AG10803 (cell line): ENCODE results near the gene WDR70.
"Not testable (repeated sequence)": the region's sequence is repeated elsewhere in the genome, so short reads cannot be mapped to it uniquely, and the experiment has no call there.

Source experiments
- DNase-seq: peaks from one replicate; pipeline ENCODE4 v3.0.0; 2010; ENCODE audit warnings: low read depth
- H3K4me3 ChIP-seq: 2 replicates; pipeline ENCODE4 v1.5.1; 2011; ENCODE audit warnings: mild to moderate bottlenecking, low read length, control low read depth
- TF ChIP-seq, protein P1 (sequence below): conservative IDR thresholded peaks from 2 replicates; pipeline ENCODE4 v1.5.1; 2011; ENCODE audit warnings: mild to moderate bottlenecking, low read length, control low read depth, inconsistent platforms

WDR70 gene

GRCh38 chr5:37391591-37391990 lies 12.5 kb downstream of the WDR70 start:
- H3K4me3 ChIP-seq: no peak overlapping the region
- TF ChIP-seq, protein P1, sequence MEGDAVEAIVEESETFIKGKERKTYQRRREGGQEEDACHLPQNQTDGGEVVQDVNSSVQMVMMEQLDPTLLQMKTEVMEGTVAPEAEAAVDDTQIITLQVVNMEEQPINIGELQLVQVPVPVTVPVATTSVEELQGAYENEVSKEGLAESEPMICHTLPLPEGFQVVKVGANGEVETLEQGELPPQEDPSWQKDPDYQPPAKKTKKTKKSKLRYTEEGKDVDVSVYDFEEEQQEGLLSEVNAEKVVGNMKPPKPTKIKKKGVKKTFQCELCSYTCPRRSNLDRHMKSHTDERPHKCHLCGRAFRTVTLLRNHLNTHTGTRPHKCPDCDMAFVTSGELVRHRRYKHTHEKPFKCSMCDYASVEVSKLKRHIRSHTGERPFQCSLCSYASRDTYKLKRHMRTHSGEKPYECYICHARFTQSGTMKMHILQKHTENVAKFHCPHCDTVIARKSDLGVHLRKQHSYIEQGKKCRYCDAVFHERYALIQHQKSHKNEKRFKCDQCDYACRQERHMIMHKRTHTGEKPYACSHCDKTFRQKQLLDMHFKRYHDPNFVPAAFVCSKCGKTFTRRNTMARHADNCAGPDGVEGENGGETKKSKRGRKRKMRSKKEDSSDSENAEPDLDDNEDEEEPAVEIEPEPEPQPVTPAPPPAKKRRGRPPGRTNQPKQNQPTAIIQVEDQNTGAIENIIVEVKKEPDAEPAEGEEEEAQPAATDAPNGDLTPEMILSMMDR: no peak
- DNase-seq: no peak

DNA sequence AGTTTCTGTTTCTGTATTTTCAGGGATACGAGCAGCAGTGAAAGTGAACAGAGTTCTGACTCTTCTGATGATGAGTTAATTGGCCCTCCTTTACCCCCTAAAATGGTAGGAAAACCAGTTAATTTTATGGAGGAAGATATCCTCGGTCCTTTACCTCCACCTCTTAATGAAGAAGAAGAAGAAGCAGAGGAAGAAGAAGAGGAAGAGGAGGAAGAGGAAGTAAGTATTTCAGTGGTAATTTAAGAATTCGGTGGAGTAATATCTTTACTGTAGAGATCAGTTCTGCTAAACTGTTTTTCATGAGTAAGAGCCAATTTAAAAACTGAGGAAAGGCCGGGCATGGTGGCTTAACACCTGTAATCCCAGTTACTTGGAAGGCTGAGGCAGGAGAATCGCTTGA lies 17.2 kb downstream of the WDR70 start:
- no peak overlapping the region for H3K4me3 ChIP-seq
- DNase-seq: no peak
- TF ChIP-seq, protein P1: no peak

DNA sequence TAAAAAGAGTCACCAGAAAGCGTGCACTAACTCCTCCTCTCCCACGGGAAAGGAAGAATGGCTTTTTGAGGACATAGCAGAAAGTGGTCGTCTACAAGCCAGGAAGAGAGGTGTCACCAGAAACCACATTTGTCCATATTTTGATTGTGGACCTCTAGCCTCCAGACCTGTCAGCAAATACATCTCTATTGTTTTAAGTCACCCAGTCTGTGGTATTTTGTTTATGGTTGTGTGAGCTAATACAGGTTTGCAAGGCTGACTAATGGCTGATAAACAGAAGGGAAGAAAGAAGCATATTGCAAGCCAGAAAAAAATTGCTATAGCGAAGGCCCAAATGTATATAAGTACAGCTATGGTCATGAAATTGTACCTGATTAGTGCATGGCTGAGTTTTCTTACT lies 21.4 kb downstream of the WDR70 start:
- TF ChIP-seq, protein P1: no peak
- DNase-seq: no peak
- H3K4me3 ChIP-seq: no peak overlapping the region

DNA sequence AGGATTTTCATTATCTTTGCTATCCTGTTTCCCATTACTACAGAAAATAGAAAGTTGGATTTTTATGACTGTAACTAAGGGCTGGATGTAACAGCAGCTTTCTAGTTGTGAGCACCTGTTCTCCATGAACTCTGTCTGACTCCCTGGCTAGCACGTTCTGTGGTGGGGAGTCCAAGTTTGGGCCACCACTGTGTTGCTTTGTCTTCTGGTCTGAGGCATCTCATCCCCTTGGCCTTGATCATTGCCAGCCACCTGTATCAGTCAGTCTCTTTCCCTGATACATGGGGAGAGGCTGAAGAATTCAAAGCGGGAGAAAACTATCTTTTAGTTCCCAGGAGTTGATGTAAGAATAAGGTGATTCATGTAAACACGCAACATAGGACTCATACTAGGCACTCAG lies 33.4 kb downstream of the WDR70 start:
- no peak overlapping the region for H3K4me3 ChIP-seq
- TF ChIP-seq, protein P1: no peak
- DNase-seq: no peak

GRCh38 chr5:37415456-37415855 lies 36.3 kb downstream of the WDR70 start:
- H3K4me3 ChIP-seq, DNase-seq: not testable (repeated sequence)

DNA sequence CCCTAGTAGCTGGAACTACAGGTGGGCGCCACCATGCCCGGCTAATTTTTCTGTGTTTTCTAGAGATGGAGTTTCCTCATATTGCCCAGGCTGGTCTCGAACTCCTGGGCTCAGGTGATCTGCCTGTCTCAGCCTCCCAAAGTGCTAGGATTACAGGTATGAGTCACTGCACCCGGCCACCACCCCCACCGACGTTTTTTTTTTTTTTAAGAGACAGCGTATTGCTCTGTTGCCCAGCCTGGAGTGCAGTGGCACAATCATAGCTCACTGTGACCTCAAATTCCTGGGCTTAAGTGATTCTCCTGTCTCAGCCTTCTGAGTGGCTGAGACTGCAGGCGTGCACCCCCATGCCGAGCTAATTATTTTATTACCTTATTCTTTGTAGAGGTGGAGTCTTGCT lies 38.2 kb downstream of the WDR70 start:
- TF ChIP-seq, protein P1: no peak
- H3K4me3 ChIP-seq: no peak overlapping the region
- no peak for DNase-seq

GRCh38 chr5:37424441-37424840 lies 45.3 kb downstream of the WDR70 start:
- no peak overlapping the region for H3K4me3 ChIP-seq
- TF ChIP-seq, protein P1: no peak
- DNase-seq: no peak

DNA sequence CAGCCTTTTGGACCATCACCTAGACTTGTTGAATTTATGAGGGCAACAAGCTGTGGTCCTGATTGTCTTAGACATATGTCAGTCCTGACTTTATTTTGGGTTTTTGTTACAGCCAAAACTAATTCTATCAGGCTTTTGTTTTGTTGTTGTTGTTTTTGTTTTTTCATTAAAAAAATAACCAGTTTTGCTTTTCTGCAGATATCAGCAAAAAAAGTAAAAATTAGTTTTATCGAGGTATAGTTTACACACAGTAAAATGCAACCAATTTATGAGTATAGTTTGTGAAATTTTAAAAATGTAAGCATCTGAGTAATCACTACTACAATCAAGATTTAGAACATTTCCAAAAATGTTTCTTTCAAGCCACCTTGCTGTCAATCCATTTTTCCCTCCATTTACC lies 48.9 kb downstream of the WDR70 start:
- DNase-seq: no peak
- H3K4me3 ChIP-seq: no peak overlapping the region
- TF ChIP-seq, protein P1: no peak
